Measurements from ENCODE around the gene HOXC9.

DNA sequence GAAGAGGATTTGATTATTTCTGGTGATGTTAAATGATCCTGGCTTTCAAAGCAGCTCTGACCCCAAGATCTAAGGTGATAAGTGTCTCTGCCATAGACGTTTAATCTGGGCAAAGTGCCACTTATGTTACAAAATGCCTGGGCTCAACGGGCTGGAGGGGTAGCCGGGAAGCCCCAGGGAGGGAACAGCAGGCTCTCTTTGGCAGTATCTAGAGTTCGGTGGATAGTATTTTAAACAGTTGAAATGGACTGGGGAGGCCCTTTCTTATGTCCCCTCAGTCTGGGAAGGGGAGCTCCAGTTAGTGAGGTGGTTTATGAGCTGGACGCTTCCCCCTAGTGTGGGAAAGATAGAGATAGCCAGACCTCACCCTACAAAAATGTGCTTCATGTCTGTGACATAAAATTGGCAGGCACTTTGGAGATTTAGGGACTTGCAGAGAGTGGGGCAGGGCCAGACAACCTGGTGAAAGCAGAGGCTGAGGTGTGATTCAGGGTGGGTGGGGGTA is 32.5 kb upstream of the HOXC9 start:
- no peak for TF ChIP-seq POLR2A (IDR thresholded peaks at IDR 0.05)
- TF ChIP-seq, protein P1, sequence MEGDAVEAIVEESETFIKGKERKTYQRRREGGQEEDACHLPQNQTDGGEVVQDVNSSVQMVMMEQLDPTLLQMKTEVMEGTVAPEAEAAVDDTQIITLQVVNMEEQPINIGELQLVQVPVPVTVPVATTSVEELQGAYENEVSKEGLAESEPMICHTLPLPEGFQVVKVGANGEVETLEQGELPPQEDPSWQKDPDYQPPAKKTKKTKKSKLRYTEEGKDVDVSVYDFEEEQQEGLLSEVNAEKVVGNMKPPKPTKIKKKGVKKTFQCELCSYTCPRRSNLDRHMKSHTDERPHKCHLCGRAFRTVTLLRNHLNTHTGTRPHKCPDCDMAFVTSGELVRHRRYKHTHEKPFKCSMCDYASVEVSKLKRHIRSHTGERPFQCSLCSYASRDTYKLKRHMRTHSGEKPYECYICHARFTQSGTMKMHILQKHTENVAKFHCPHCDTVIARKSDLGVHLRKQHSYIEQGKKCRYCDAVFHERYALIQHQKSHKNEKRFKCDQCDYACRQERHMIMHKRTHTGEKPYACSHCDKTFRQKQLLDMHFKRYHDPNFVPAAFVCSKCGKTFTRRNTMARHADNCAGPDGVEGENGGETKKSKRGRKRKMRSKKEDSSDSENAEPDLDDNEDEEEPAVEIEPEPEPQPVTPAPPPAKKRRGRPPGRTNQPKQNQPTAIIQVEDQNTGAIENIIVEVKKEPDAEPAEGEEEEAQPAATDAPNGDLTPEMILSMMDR (IDR thresholded peaks at IDR 0.05), result no peak
